NCI-H1930 (cell line): Measurements from ENCODE around the gene PGS1.

Source experiments
- DNase-seq, 2 experiments: peaks; one replicate each; lab custom pipeline; 2025; lab: John Stamatoyannopoulos, UW

PGS1 gene

GRCh38 chr17:78347453-78347852, 31.0 kb upstream of the PGS1 start:
- DNase-seq = no peak

GRCh38 chr17:78348055-78348770, 30.2 kb upstream of the PGS1 start:
- DNase-seq = no peak

DNA sequence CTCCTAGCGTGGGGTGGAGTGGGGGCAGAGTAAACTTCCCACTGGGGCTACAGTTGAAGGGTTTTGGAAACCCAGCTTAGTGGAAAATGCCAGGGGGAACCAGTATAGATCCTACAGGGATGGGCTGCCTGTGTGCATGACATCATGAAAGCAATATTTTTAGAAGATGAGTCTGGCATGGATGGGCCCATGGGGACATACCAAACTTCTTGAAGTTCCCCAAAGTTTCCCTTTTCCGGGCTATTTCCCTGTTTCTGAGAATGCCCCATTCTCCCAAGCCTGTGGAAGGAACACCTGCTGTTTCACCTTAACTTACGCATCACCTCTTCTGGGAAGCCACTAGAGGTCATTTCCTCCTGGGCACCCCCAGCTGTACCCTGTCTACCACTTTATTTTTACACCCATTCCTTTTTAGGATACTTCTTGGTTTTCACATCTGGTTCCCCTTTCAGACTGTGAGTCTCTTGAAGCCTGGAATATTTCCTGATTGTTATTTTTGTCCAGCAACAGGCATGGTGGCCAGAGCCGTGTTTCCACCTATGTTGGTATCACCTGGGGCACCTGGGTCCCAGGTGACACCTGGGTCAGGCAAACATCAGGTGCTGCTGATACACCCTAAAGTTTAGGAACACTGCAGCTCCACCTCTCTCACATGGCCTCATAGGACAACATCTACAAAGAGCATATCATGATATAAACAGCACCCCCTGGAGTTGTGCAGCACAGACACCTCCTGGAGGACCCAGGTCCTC, 28.4 kb upstream of the PGS1 start:
- DNase-seq = no peak

- DNase-seq = no peak
These were observed 26.9 kb upstream of the PGS1 start for GRCh38 chr17:78351449-78352006.

- no peak for DNase-seq
These were observed 24.6 kb upstream of the PGS1 start for GRCh38 chr17:78353834-78354233.

DNA sequence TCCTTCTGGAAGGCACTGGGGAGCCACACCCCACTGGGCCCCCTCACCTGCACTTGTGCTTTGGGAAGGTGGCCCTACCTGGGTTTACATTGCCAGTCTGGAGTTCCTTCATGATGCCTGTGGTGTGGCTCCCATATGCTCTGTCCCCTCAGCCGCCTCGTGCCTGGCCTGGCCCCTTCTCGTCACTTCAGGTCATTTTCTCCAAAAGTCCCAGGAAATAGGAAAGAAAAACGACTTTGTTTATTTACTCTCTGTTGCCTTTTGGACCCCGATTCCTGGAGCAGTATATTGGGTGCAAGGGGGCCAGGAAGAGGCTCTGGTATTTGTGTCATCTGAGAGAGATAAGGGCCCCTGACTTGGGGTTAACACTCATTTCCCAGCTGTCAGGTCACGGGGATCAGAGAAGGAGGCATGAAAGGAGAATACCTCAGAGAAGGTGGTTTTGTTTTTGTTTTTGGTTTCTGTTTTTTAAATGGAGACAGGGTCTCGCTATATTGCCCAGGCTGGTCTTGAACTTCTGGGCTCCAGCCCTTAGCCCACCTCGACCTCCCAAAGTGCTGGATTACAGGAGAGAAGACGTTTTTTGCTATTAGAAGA, 23.3 kb upstream of the PGS1 start:
- no peak for DNase-seq

- DNase-seq = no peak
These were observed 22.7 kb upstream of the PGS1 start for GRCh38 chr17:78355701-78356100.

GRCh38 chr17:78356101-78356713, 22.2 kb upstream of the PGS1 start:
- DNase-seq = no peak

DNA sequence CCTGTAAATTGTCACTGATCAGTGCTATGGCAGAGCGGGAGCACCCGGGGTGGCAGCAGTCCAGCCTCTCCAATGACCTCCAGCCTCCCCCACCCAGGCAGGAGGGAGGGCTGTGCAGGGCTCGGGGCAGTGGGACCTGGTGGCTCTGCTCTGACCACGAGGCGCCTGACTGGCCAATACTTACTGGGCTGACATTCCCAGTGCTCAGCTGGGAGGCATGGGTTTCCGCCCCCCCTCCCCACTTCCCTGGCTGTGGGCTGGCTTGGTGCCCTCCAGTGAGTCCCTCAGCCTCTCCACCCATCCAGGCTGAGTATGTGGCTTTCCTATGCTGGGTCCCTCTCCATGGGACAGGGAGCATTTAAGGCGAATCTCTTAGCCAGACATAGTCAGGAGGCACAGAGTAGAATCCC, 21.3 kb upstream of the PGS1 start:
- DNase-seq = no peak

GRCh38 chr17:78357672-78358537, 20.5 kb upstream of the PGS1 start:
- no peak for DNase-seq

DNA sequence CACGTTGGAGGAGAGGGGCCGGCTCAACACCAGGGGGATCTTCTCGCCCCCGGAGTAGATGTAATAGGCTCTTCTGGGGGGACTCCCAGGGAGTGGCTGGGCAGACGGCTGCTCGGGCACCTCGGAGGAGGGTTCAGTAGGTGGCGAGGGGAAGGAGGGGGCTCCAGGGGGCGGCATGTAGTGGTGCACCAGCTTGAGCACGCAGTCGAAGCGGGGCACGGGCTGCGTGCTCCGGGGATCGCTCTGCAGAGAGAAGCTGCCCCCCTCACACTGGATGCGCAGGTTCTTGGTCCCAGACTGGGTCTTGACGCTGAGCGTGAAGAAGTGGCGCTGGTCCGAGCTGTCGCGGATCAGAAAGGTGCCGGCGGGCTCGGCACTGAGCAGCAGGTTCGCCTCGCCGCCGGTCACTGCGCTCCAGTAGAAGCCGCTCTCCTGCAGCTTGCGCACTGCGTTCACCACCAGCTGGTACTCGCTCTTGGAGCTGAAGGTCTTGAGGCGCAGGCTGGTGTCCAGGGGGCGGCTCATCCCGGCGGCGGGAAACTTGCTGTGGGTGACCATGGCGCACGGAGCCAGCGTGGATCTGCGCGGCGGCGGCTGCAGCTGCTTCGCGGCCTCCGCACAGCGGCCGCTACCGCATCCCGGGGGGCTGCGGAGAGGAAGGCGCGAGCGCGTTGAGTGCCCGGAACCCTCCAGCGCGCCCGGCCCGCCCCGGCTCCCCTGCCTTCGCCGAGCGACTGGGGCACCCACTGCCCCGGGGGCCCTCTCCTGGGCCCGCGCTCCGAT, 19.7 kb upstream of the PGS1 start:
- DNase-seq = no peak

DNA sequence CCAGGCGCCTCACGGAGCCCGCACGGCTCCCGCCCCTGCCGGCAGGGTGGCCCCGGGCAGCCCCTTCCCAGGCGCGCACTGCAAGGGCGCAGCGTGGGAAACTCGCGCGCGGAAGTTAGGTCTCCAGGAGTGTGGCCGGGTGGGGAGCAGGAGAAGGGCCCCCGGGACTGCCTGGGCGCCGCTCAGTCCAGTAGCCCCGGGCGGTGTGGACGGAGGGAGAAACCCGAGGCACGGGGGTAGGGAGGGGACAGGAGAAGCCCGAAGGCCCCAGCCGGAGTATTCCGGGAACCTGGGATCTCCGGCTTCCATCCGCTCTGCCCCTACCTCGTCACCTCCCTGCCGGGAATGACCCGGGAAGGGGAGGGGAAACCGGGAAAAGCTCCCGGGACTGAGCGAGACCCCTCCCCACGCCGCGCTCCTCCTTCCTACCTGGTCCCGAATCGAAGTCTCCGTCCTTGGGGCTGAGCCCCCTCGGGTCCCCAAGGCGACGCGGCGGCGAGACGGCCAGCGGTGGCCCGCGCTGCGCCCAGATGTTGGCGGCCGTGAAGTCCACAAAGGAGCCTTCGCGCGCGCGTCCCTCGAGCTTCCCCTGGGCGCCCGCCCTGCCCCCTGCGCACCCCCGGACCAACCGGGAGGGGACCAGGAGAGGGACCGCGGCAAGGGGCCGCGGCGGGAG, 19.0 kb upstream of the PGS1 start:
- DNase-seq = no peak

GRCh38 chr17:78359997-78360370, 18.5 kb upstream of the PGS1 start, which contains the start of gene SOCS3:
Gene SOCS3, minus strand, starts transcription at chr17:78360077. Its CDS starts 982 bp downstream, at chr17:78359095.
- peak; percentile 83 for DNase-seq

DNA sequence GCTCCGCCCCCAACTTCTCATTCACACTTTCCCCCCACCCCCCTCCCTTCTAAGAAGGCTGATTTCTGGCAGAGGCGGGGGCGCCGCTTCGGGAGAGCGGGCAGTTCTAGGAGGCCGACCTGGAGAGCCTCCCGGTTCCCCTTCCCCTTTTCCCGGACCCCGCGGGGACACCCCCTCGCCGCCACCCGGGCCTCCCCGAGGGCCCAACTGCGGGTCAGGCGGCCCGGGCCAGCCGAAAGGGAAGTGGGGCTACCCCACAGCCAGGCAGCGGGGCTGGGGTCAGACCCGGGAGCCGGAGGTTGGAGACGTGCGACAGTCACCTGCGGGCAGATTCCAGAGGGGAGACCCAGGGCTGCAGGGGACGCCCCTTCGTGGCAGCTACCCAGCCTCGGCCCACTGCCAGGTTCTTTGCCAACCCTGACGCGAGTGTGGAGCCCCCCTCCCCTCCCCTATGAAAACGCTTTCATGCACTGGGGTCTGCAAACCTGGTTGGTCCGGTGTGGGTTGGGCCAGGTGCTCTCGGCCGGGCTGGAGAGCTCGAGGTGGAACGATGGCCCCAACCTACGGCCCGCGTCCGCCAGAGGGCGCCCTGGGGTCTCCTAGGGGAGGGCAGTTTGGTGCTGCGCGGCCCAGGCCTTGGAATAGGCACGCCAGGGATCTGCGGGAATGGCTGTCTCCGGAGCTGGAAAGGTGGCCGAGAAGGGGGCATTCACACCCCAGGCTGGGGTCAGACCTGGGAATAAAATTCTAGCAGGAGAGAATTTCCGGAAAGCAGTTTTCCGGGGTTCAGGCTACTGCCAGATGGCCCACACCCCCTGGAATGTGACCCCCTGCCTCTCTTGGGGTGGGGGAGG, 17.9 kb upstream of the PGS1 start:
- peak; percentile 84 to 91 for DNase-seq

DNA sequence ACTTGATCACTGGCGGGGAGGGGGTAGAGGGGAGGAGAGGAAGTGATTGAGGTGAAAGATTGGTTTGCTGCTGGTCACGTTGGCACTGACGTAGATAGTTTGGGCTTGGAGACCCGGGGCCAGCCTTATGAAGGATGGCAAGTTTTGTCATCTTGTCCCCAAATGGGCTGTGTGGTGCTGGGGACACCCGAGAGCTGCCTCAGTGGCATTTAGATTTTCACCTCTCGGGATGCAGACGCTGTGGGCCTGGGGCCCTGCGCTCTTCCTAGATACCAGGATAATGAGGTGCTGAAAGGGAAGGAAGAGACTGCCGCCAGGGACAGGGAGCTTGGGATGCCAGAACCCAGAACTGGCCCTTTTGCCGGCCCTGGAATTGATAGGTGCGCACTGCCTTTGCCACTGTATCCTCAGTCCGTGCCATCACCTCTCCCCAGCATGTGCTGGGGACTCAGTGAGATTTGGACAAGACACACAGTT, 17.2 kb upstream of the PGS1 start:
- no peak for DNase-seq

GRCh38 chr17:78362232-78362631, 16.2 kb upstream of the PGS1 start:
- DNase-seq = no peak

- no peak for DNase-seq
These were observed 15.8 kb upstream of the PGS1 start for GRCh38 chr17:78362671-78363070.

GRCh38 chr17:78364436-78365281, 13.8 kb upstream of the PGS1 start:
- DNase-seq = no peak
